Psoas muscle (tissue), 8 donors: Measurements from ENCODE around the gene GSTO2. TPM values are rescaled to one million over a fixed set of nuclear protein-coding genes. Genes with fewer than 3 reads are reported as not detected.
A peak's percentile ranks its signal among the peaks of the same experiment; 100 is the strongest.

Source experiments
- ATAC-seq, 4 donors: fragments of 200-7000 bp; cut with Tn5 transposase; one replicate each; pipeline ENCODE4 v1.9.1; 2020; ENCODE audit warnings: moderate library complexity in 3 of 4, mild to moderate bottlenecking in 2 of 4
- DNase-seq, 2 donors: peaks; one replicate each; pipeline ENCODE4 v3.0.0-alpha.2; 2020
- H3K27ac ChIP-seq: fragments of 200-600 bp; one replicate; pipeline ENCODE4 v1.8.0; 2022
- H3K27me3 ChIP-seq, 3 donors: fragments of 200-600 bp in 1 of 3; one replicate each; pipeline versions ENCODE4 v1.6.1 to v1.8.0; 2013 to 2022; ENCODE audit warnings: low read length in 2 of 3, mild to moderate bottlenecking in 2 of 3, moderate library complexity in 1 of 3; ENCODE audit not compliant: insufficient read depth in 3 of 3
- H3K36me3 ChIP-seq, 2 donors: fragments of 200-600 bp in 1 of 2; one replicate each; pipeline versions ENCODE4 v1.6.1 to v1.8.0; 2013 to 2022; ENCODE audit warnings: low read depth in 1 of 2, mild to moderate bottlenecking in 1 of 2, moderate library complexity in 1 of 2; ENCODE audit not compliant: insufficient read depth in 1 of 2
- H3K4me1 ChIP-seq: fragments of 200-600 bp; one replicate; pipeline ENCODE4 v1.8.0; 2022
- H3K4me3 ChIP-seq: fragments of 200-600 bp; one replicate; pipeline ENCODE4 v1.8.0; 2022; ENCODE audit warnings: mild to moderate bottlenecking
- H3K9me3 ChIP-seq: fragments of 200-600 bp; one replicate; pipeline ENCODE4 v1.8.0; 2022
- WGBS, 3 donors: extraction: QIAGEN DNeasy Blood & Tissue Kit; methylation state at CpG; one replicate each; pipeline versions ENCODE4 v1.1.6 to v1.1.7; 2013; 5-methylcytosine and 5-hydroxymethylcytosine counted together
- intact Hi-C, 2 donors: fragments of 100-400 bp; cut with DNase I; formaldehyde crosslinking; loops; one replicate each; pipeline versions ENCODE4 v1.11.0 to v1.14.2; 2022
- polyA plus RNA-seq, 3 donors: library from polyadenylated mRNA; stranded (reverse); fragments of 200-250 nt; gene quantifications; one replicate each; pipeline ENCODE4 v1.2.3, GENCODE V29; 2013
- total RNA-seq, 4 donors: library from RNA; stranded (reverse); fragmentation: NEBNext Ultra II Directional in 2 of 4; extraction: Animal tissue kit (Norgen Biotek cat#: 25700) in 2 of 4; gene quantifications; one replicate each; pipeline versions ENCODE4 v1.2.1 to v1.2.4, GENCODE V29; 2021 to 2023
- TF ChIP-seq, protein P1 (sequence below): fragments of 200-600 bp; IDR thresholded peaks from one replicate; pipeline ENCODE4 v1.8.0; 2022; ENCODE audit warnings: antibody characterized with exemption
- donor health status: healthy with polysubstance abuse.
- donor health status: DM: no; HTN: no; CAD: no; lungs with moderate emphysema.
- donor health status: Bipolar disorder and iron deficiency.
- donor health status: healthy.
- donor health status: DM: yes; HTN: yes; CAD: no.
- donor health status: DM: no; HTN: no; CAD: no.
- donor health status: DM: no; HTN: no; CAD: no.
- donor health status: DM: yes; HTN: yes; CAD: no.

GSTO2 gene
- total and polyA plus RNA-seq, 7 donors: 0.23 to 4.6 (median 1.4) TPM

GRCh38 chr10:104321226-104321625, 52.2 kb downstream of the GSTO2 start:
- Histone ChIP-seq H3K9me3 (no peaks in the 10 kb centered on the region), H3K27me3 (no peaks in the 10 kb centered on the region), H3K36me3 (no peaks in the 10 kb centered on the region), H3K4me1 (peaks cover 73% of the 10 kb centered on the region), H3K4me3 (no peak overlapping the region), H3K27ac (no peak overlapping the region)
- WGBS, 3 donors: 50 to 59% (median 53%) methylated on average over 6 of the region's 6 CpGs
- ATAC-seq (no peak), DNase-seq (no peak)
- TF ChIP-seq, protein P1, sequence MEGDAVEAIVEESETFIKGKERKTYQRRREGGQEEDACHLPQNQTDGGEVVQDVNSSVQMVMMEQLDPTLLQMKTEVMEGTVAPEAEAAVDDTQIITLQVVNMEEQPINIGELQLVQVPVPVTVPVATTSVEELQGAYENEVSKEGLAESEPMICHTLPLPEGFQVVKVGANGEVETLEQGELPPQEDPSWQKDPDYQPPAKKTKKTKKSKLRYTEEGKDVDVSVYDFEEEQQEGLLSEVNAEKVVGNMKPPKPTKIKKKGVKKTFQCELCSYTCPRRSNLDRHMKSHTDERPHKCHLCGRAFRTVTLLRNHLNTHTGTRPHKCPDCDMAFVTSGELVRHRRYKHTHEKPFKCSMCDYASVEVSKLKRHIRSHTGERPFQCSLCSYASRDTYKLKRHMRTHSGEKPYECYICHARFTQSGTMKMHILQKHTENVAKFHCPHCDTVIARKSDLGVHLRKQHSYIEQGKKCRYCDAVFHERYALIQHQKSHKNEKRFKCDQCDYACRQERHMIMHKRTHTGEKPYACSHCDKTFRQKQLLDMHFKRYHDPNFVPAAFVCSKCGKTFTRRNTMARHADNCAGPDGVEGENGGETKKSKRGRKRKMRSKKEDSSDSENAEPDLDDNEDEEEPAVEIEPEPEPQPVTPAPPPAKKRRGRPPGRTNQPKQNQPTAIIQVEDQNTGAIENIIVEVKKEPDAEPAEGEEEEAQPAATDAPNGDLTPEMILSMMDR: no peak
- intact Hi-C loops: no loop called here

- intact Hi-C loops: no loop called here
- H3K4me1 ChIP-seq: peaks cover 78% of the 10 kb centered on the region
- H3K27me3 ChIP-seq: no peaks in the 10 kb centered on the region
- TF ChIP-seq, protein P1: no peak
- H3K9me3 ChIP-seq: no peaks in the 10 kb centered on the region
- ATAC-seq (peak in 2 of 4 donors; percentile 4 to 7), DNase-seq (no peak)
- WGBS, 3 donors: 56 to 65% (median 57%) methylated on average over 8 of the region's 8 CpGs
- no peak overlapping the region for H3K4me3 ChIP-seq
- H3K27ac ChIP-seq: no peak overlapping the region
- H3K36me3 ChIP-seq: no peaks in the 10 kb centered on the region
Measured at GRCh38 chr10:104321725-104322415, 52.9 kb downstream of the GSTO2 start.

- TF ChIP-seq, protein P1: no peak
- ATAC-seq: peak; percentile 25 to 64 (median 42)
- H3K27ac ChIP-seq: peak overlapping the region; percentile 2
- H3K9me3 ChIP-seq: no peaks in the 10 kb centered on the region
- peaks cover 83% of the 10 kb centered on the region for H3K4me1 ChIP-seq
- H3K4me3 ChIP-seq: no peak overlapping the region
- no peaks in the 10 kb centered on the region for H3K36me3 ChIP-seq
- 29 to 53% (median 36%) methylated on average over 7 of the region's 7 CpGs for WGBS, 3 donors
- intact Hi-C loops: no loop called here
- no peak for DNase-seq
- H3K27me3 ChIP-seq: no peaks in the 10 kb centered on the region
Measured at GRCh38 chr10:104322416-104322782, 53.4 kb downstream of the GSTO2 start.

DNA sequence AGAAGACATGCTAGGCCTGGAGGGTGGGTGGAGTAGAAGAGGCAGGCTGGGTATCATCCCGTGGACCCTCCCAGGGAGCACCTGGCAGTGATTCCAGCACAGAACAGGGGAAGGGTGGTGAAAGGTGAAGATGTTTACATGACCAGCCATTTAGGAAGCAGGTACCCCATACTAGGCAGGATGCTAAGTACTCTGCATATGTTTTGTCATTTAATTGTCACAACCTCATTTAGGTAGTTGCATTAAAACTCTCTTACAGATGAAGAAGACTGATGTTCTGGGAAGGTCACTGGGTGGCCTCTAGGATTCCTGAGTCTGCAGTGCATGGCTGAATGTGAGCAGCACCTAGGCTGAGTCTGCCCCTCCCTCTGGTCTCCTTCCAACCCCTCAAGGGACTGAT, 54.1 kb downstream of the GSTO2 start:
- ATAC-seq (no peak), DNase-seq (no peak)
- intact Hi-C loops: no loop called here
- TF ChIP-seq, protein P1: no peak
- H3K36me3 ChIP-seq: no peaks in the 10 kb centered on the region
- no peaks in the 10 kb centered on the region for H3K9me3 ChIP-seq
- H3K27ac ChIP-seq: peak overlapping the region; percentile 2
- H3K27me3 ChIP-seq: no peaks in the 10 kb centered on the region
- H3K4me1 ChIP-seq: peaks cover 90% of the 10 kb centered on the region
- H3K4me3 ChIP-seq: no peak overlapping the region
- 84 to 100% (median 88%) methylated on average over 1 of the region's 1 CpG for WGBS, 3 donors

DNA sequence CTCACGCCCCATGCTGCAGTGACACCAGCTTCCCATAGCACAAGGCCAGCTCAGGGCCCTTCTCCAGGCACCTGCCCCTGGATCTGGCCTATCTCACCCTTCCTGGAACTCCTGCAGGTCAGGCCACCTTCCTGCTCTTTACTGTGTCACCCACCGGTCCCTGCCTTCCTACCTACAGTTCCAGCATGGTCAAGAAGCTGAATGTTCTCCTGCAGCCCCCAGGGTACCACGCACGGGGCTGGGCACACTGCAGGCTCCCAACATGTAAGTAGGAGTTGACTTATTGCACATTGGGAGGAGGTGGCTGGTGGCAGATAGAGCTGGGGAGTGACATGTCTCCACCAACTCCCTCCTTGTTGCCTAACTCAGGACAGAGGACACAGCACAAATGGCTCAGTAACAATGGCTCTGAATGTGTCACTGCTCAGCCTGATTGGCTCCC, 54.8 kb downstream of the GSTO2 start:
- intact Hi-C loops: no loop called here
- ATAC-seq (peak in 1 of 4 donors; percentile 9), DNase-seq (no peak)
- no peak overlapping the region for H3K27ac ChIP-seq
- peaks cover 85% of the 10 kb centered on the region for H3K4me1 ChIP-seq
- TF ChIP-seq, protein P1: no peak
- no peaks in the 10 kb centered on the region for H3K36me3 ChIP-seq
- WGBS, 3 donors: 91 to 97% (median 97%) methylated on average over 4 of the region's 4 CpGs
- no peak overlapping the region for H3K4me3 ChIP-seq
- H3K27me3 ChIP-seq: no peaks in the 10 kb centered on the region
- H3K9me3 ChIP-seq: no peaks in the 10 kb centered on the region
